Large intestine (tissue), 3 donors: ENCODE data around the gene GALNTL6. TPM values are rescaled to one million over a fixed set of nuclear protein-coding genes. Genes with fewer than 3 reads are reported as not detected.
"Not testable (repeated sequence)": the region's sequence is repeated elsewhere in the genome, so short reads cannot be mapped to it uniquely, and the experiment has no call there.

ENCODE experiments used
- DNase-seq, 2 donors: peaks; one replicate each; pipeline versions ENCODE4 v3.0.0 to v3.0.0-alpha.2; 2013
- H3K27ac ChIP-seq: one replicate; pipeline ENCODE4 v1.5.1; 2013; ENCODE audit warnings: low read length
- H3K27me3 ChIP-seq: 2 replicates; pipeline ENCODE4 v1.6.1; 2013; ENCODE audit warnings: low read length; ENCODE audit not compliant: control insufficient read depth, insufficient read depth
- H3K36me3 ChIP-seq: 2 replicates; pipeline ENCODE4 v1.6.1; 2013; ENCODE audit warnings: low read length; ENCODE audit not compliant: control insufficient read depth, insufficient read depth
- H3K4me1 ChIP-seq: one replicate; pipeline ENCODE4 v1.6.1; 2013; ENCODE audit warnings: low read length; ENCODE audit not compliant: control insufficient read depth, insufficient read depth
- H3K4me3 ChIP-seq: one replicate; pipeline ENCODE4 v1.5.1; 2013; ENCODE audit warnings: low read length
- H3K9me3 ChIP-seq: one replicate; pipeline ENCODE4 v1.6.1; 2013; ENCODE audit warnings: mild to moderate bottlenecking, low read depth, low read length, moderate library complexity; ENCODE audit not compliant: control insufficient read depth
- WGBS: methylation state at CpG from one replicate; pipeline ENCODE4 v1.1.5; 2013; ENCODE audit warnings: low lambda C conversion rate; ENCODE audit not compliant: insufficient coverage; 5-methylcytosine and 5-hydroxymethylcytosine counted together
- polyA plus RNA-seq: library from polyadenylated mRNA; unstranded; fragments of 120-200 nt; gene quantifications from one replicate; pipeline ENCODE4 v1.2.1, GENCODE V29; 2013

Gene GALNTL6
- polyA plus RNA-seq, 1 donor: 0.84 TPM

- no peak overlapping the region for H3K4me3 ChIP-seq
- no peaks in the 10 kb centered on the region for H3K4me1 ChIP-seq
- H3K36me3 ChIP-seq: no peaks in the 10 kb centered on the region
- H3K9me3 ChIP-seq: peaks cover 18% of the 10 kb centered on the region
- H3K27ac ChIP-seq: no peak overlapping the region
- no peaks in the 10 kb centered on the region for H3K27me3 ChIP-seq
- DNase-seq: no peak
Observed at GRCh38 chr4:172705565-172705964, 892.4 kb downstream of the GALNTL6 start.

GRCh38 chr4:172706000-172706399 is 892.8 kb downstream of the GALNTL6 start:
- Histone ChIP-seq H3K4me1 (no peaks in the 10 kb centered on the region), H3K36me3 (no peaks in the 10 kb centered on the region), H3K27me3 (no peaks in the 10 kb centered on the region), H3K4me3 (no peak overlapping the region), H3K9me3 (peaks cover 18% of the 10 kb centered on the region), H3K27ac (no peak overlapping the region)
- no peak for DNase-seq

- no peak for DNase-seq
- H3K27ac ChIP-seq: no peak overlapping the region
- H3K36me3 ChIP-seq: no peaks in the 10 kb centered on the region
- H3K4me3 ChIP-seq: no peak overlapping the region
- no CpG with 5 or more reads among the region's 1 CpG for WGBS
- H3K27me3 ChIP-seq: no peaks in the 10 kb centered on the region
- no peaks in the 10 kb centered on the region for H3K4me1 ChIP-seq
- H3K9me3 ChIP-seq: peaks cover 18% of the 10 kb centered on the region
Observed at GRCh38 chr4:172707622-172708021, 894.4 kb downstream of the GALNTL6 start.

- Histone ChIP-seq H3K4me3 (no peak overlapping the region), H3K36me3 (no peaks in the 10 kb centered on the region), H3K4me1 (no peaks in the 10 kb centered on the region), H3K9me3 (peaks cover 18% of the 10 kb centered on the region), H3K27ac (no peak overlapping the region), H3K27me3 (no peaks in the 10 kb centered on the region)
- DNase-seq: no peak
- WGBS: no CpG with 5 or more reads among the region's 5 CpGs
Observed at GRCh38 chr4:172708184-172708583, 895.0 kb downstream of the GALNTL6 start.

- no CpG with 5 or more reads among the region's 1 CpG for WGBS
- peaks cover 18% of the 10 kb centered on the region for H3K9me3 ChIP-seq
- no peak overlapping the region for H3K4me3 ChIP-seq
- no peak for DNase-seq
- H3K4me1 ChIP-seq: no peaks in the 10 kb centered on the region
- H3K27me3 ChIP-seq: no peaks in the 10 kb centered on the region
- H3K36me3 ChIP-seq: no peaks in the 10 kb centered on the region
- H3K27ac ChIP-seq: no peak overlapping the region
Observed at GRCh38 chr4:172709376-172709775, 896.2 kb downstream of the GALNTL6 start.

- Histone ChIP-seq H3K27ac (no peak overlapping the region), H3K4me3 (no peak overlapping the region)
- no CpG with 5 or more reads among the region's 9 CpGs for WGBS
Observed at GRCh38 chr4:172716291-172716690, 903.1 kb downstream of the GALNTL6 start.

GRCh38 chr4:172721659-172722058 is 908.5 kb downstream of the GALNTL6 start:
- no peak for DNase-seq
- Histone ChIP-seq H3K36me3 (no peaks in the 10 kb centered on the region), H3K27ac (no peak overlapping the region), H3K4me3 (no peak overlapping the region), H3K27me3 (no peaks in the 10 kb centered on the region), H3K4me1 (peaks cover 2% of the 10 kb centered on the region), H3K9me3 (no peaks in the 10 kb centered on the region)
- 80% methylated on average over 1 of the region's 4 CpGs for WGBS

More at GRCh38 chr4:172716291-172716690, 903.1 kb downstream of the GALNTL6 start:
- no peak for DNase-seq
- Histone ChIP-seq H3K4me1 (no peaks in the 10 kb centered on the region), H3K27me3 (no peaks in the 10 kb centered on the region), H3K36me3 (no peaks in the 10 kb centered on the region), H3K9me3 (no peaks in the 10 kb centered on the region)

GRCh38 chr4:172725581-172725980 is 912.4 kb downstream of the GALNTL6 start:
- peak in 1 of 2 donors; percentile 40 for DNase-seq
- H3K9me3 ChIP-seq: peaks cover 2% of the 10 kb centered on the region
- H3K27me3 ChIP-seq: no peaks in the 10 kb centered on the region
- 33% methylated on average over 2 of the region's 3 CpGs for WGBS
- no peaks in the 10 kb centered on the region for H3K36me3 ChIP-seq
- peak overlapping the region; percentile 93 for H3K27ac ChIP-seq
- peak overlapping the region; percentile 11 for H3K4me3 ChIP-seq
- H3K4me1 ChIP-seq: peaks cover 10% of the 10 kb centered on the region

GRCh38 chr4:172726001-172726423 is 912.8 kb downstream of the GALNTL6 start:
- peak; percentile 90 to 97 for DNase-seq
- H3K36me3 ChIP-seq: no peaks in the 10 kb centered on the region
- peaks cover 10% of the 10 kb centered on the region for H3K4me1 ChIP-seq
- H3K4me3 ChIP-seq: peak overlapping the region; percentile 11
- H3K27ac ChIP-seq: peak overlapping the region; percentile 93
- no peaks in the 10 kb centered on the region for H3K27me3 ChIP-seq
- WGBS: no CpG with 5 or more reads among the region's 15 CpGs
- H3K9me3 ChIP-seq: peaks cover 6% of the 10 kb centered on the region

- DNase-seq: no peak
- peaks cover 10% of the 10 kb centered on the region for H3K4me1 ChIP-seq
- no peaks in the 10 kb centered on the region for H3K36me3 ChIP-seq
- no peaks in the 10 kb centered on the region for H3K27me3 ChIP-seq
- H3K4me3 ChIP-seq: no peak overlapping the region
- peaks cover 9% of the 10 kb centered on the region for H3K9me3 ChIP-seq
- 100% methylated on average over 1 of the region's 4 CpGs for WGBS
- peak overlapping the region; percentile 58 for H3K27ac ChIP-seq
Observed at GRCh38 chr4:172727631-172728030, 914.4 kb downstream of the GALNTL6 start.

GRCh38 chr4:172733645-172734044 is 920.4 kb downstream of the GALNTL6 start:
- H3K4me3 ChIP-seq, H3K27me3 ChIP-seq, DNase-seq, H3K36me3 ChIP-seq, H3K27ac ChIP-seq, H3K4me1 ChIP-seq: not testable (repeated sequence)
- 67% methylated on average over 3 of the region's 3 CpGs for WGBS
- peaks cover 21% of the 10 kb centered on the region for H3K9me3 ChIP-seq
